HG03457 (cell line): Measurements from ENCODE around the gene TPH2.

Experiments used
- ATAC-seq: cut with Tn5 transposase; IDR thresholded peaks from one replicate; pipeline ENCODE4 v1.9.1; 2021; ENCODE audit warnings: moderate number of reproducible peaks; ENCODE audit not compliant: unreplicated experiment

TPH2 gene

DNA sequence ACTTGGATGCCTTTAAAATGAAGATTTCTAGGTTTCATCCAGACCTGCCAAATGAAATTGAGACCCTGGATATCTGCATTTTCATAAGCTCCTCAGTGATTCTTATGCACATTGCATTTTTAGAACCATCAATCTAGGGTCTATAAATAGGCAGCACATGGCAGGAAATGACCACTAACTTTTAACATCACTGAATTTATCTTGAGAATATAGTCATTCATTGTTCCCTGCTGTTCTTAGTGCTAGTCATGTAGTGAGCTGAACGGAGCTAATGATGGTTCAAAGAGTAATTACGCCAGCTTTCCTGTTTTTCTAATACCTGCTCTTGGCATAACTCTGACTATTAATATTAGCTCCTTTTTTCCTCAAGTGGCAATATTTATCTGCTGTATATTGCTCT lies 91.6 kb downstream of the TPH2 start:
- ATAC-seq = no peak

- ATAC-seq = no peak
Observed at GRCh38 chr12:72031066-72031465, 92.4 kb downstream of the TPH2 start.

GRCh38 chr12:72033991-72034390 lies 95.3 kb downstream of the TPH2 start:
- ATAC-seq = no peak

- ATAC-seq = no peak
Observed at GRCh38 chr12:72035625-72036024, 97.0 kb downstream of the TPH2 start.

DNA sequence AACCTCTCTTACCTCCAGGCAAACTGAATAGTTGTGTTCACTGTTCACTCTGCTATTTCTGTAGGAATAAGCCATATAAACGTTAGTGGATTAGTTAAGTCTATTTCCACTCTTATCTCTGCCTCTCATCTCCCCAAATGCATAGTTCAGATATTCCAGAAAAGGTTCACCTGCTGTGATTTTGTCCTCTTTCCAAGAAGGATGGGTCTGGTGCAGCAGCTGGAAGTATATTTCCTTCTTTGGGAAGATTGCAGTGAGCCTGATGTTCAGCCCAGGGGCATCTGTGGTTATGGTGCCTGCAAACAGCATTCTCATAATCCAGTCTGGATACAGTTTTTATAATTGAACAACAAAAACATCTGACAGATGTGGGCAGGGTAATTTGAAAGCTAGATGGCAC lies 97.7 kb downstream of the TPH2 start:
- ATAC-seq = no peak

GRCh38 chr12:72037006-72037795 lies 98.6 kb downstream of the TPH2 start:
- ATAC-seq = no peak

DNA sequence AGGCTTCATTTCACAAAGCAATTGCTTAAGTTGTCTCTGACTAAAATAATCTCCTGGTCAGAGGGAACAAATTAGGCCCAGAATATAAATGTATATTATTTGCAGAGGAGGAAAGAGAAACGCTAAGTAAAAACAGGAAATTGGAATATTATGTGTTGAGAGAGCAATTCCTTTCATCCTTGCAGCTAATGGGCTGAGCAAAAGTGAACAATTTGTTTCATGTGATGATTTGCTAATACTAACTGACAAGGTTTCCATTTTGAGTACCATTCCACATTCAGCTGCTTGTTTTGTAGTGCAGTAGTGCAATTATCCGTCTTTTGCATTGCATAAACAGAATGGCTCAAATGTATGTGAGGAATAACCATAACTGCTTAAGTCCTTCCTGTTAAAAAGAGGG lies 103.2 kb downstream of the TPH2 start:
- ATAC-seq = no peak

GRCh38 chr12:72053604-72054003 lies 115.0 kb downstream of the TPH2 start:
- no peak for ATAC-seq

GRCh38 chr12:72054511-72054910 lies 115.9 kb downstream of the TPH2 start:
- ATAC-seq = no peak

DNA sequence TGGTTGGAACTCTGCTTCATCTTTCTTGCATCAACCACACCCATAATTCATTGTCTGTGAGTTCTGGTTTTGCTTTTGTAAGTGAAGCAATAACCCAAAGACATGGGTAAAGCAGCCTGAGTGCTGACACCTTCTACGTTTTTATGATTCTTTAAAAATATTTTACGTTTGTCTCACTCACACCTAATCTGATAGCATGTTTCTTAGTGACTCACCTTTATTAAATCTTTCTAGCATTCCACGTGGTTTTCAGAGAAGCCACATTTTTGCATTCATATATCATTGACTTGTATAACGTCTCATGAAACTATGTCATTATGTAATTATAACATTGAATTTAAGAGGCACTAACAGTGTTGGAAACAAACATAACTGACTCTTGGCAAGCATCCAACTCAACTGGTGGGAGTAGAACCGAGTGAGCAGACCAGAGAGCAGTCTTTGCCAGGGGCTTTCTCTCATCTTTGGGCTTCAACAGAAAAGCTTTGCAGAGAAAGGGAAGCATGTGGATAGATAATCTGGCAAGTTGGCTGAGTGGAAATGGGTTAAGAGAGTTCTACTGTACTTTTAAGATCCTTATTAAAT lies 118.8 kb downstream of the TPH2 start:
- no peak for ATAC-seq

GRCh38 chr12:72063073-72063472 lies 124.4 kb downstream of the TPH2 start:
- ATAC-seq = no peak

DNA sequence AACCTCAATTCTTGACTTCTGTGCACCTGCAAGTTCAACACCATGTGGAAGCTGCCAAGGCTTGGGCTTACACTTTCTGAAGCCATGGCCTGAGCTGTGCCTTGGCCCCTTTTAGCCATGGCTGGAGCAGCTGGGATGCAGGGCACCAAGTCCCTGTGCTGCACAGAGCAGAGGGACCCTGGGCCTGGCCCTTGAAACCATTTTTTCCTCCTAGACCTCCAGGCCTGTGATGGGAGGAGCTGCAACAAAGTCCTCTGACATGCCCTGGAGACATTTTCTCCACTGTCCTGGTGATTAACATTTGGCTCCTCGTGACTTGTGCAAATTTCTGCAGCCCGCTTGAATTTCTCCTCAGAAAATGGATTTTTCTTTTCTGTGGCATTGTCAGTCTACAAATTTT lies 132.4 kb downstream of the TPH2 start:
- ATAC-seq = no peak

DNA sequence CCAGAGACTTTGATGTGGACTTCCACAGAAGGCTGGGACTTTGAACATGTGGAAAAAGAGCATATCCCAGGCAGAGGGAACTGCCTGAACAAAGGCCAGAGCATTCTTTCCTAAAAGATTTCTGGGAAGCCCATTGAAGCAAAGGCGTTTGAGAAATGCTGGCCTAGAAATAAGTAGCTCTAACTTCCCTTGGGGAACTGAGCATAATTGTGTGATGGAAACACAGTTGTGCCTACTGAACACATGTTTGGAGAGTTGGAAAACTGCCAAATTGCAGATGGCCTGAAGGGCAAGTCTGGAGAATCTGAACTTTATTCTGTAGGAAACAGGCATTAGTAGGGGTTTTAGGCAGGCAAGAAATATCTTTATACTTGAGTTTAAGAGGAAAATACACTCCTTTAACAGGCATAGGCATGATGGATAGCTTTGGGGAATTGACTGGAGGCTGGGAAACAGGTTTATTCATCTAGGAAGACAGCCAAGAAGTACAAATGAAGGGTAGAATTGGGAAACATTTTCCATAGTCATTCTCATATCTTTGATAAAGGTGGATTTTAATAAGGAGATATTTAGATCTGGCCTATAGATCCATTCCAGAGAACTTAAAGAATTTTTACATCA lies 134.1 kb downstream of the TPH2 start:
- ATAC-seq = no peak

- no peak for ATAC-seq
Observed at GRCh38 chr12:72074065-72074464, 135.4 kb downstream of the TPH2 start.

- ATAC-seq = no peak
Observed at GRCh38 chr12:72074956-72075355, 136.3 kb downstream of the TPH2 start.

DNA sequence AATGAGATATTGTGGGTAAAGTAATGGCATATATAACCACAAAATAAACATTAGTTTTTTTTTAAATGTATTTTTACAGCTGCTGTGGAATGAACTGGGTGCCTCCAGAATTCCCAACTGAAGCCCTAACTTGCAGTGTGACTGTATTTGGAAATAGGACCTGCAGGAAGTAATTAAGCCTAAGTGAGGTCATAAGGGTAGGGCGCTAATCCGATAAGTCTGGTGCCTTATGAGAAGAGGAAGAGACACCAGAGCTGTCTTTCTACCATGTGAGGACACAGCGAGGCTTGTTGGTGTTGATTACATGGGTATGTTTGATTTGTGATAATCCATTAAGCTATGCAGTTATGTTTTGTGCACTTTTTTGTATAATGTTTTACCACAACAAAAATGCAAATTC lies 136.8 kb downstream of the TPH2 start:
- ATAC-seq = no peak

GRCh38 chr12:72075891-72076557 lies 137.4 kb downstream of the TPH2 start:
- ATAC-seq = no peak

GRCh38 chr12:72076558-72076915 lies 137.9 kb downstream of the TPH2 start:
- ATAC-seq = no peak

- no peak for ATAC-seq
Observed at GRCh38 chr12:72077111-72077820, 138.6 kb downstream of the TPH2 start.

GRCh38 chr12:72081777-72082176 lies 143.1 kb downstream of the TPH2 start:
- no peak for ATAC-seq
